Measurements from ENCODE around the gene GALNT9.
"Not testable (repeated sequence)": the region's sequence is repeated elsewhere in the genome, so short reads cannot be mapped to it uniquely, and the experiment has no call there.

Gene GALNT9

GRCh38 chr12:132226604-132227003, 102.8 kb downstream of the GALNT9 start:
- DNase-seq: no peak

- DNase-seq: no peak
These were observed 104.2 kb downstream of the GALNT9 start for GRCh38 chr12:132225214-132225613.

GRCh38 chr12:132224484-132224883, 104.9 kb downstream of the GALNT9 start:
- no peak for DNase-seq

- no peak for DNase-seq
These were observed 106.6 kb downstream of the GALNT9 start for GRCh38 chr12:132222808-132223173.

- no peak for DNase-seq
These were observed 107.1 kb downstream of the GALNT9 start for GRCh38 chr12:132222096-132222807.

- DNase-seq: not testable (repeated sequence)
These were observed 109.6 kb downstream of the GALNT9 start for GRCh38 chr12:132219761-132220160.

- no peak for DNase-seq
These were observed 110.1 kb downstream of the GALNT9 start for GRCh38 chr12:132219323-132219722.

GRCh38 chr12:132218915-132219314, 110.5 kb downstream of the GALNT9 start:
- peak; percentile 74 for DNase-seq

- peak; percentile 50 for DNase-seq
These were observed 110.9 kb downstream of the GALNT9 start for GRCh38 chr12:132218527-132218875.

- no peak for DNase-seq
These were observed 111.4 kb downstream of the GALNT9 start for GRCh38 chr12:132217800-132218526.

- DNase-seq: no peak
These were observed 112.0 kb downstream of the GALNT9 start for GRCh38 chr12:132217371-132217770.

GRCh38 chr12:132216354-132216987, 112.9 kb downstream of the GALNT9 start:
- no peak for DNase-seq

- DNase-seq: no peak
These were observed 113.9 kb downstream of the GALNT9 start for GRCh38 chr12:132215299-132215989.

- DNase-seq: no peak
These were observed 114.5 kb downstream of the GALNT9 start for GRCh38 chr12:132214891-132215290.

GRCh38 chr12:132214161-132214476, 115.3 kb downstream of the GALNT9 start:
- no peak for DNase-seq

- DNase-seq: no peak
These were observed 115.8 kb downstream of the GALNT9 start for GRCh38 chr12:132213359-132214160.

GRCh38 chr12:132211816-132212215, 117.6 kb downstream of the GALNT9 start:
- no peak for DNase-seq

- DNase-seq: no peak
These were observed 118.1 kb downstream of the GALNT9 start for GRCh38 chr12:132211326-132211725.

- DNase-seq: no peak
These were observed 119.0 kb downstream of the GALNT9 start for GRCh38 chr12:132210223-132211055.

GRCh38 chr12:132209619-132210222, 119.7 kb downstream of the GALNT9 start:
- no peak for DNase-seq

GRCh38 chr12:132208153-132208823, 121.1 kb downstream of the GALNT9 start:
- no peak for DNase-seq
